Measurements from ENCODE around the gene RBFOX1.

RBFOX1 gene

DNA sequence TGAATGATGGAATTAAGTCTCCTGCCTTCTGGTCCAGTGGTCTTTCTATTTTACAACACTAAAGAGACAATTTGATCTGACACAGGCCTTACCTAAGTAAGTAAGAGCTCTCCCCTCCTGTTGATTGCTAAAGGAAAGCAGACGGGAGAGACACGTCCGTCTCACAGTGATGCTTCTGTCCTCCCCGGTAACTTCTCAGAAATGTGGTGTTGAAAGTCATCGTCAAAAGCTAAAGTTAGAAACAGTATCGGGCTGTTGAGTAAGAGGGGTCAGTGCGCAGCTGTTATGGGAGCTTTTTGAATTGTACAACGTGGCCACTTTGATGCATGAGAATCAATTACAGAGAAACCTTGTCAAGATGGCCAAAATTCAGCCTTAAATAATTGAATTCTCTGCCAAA lies 1.9 kb upstream of the RBFOX1 start:
- TF ChIP-seq, protein P1, sequence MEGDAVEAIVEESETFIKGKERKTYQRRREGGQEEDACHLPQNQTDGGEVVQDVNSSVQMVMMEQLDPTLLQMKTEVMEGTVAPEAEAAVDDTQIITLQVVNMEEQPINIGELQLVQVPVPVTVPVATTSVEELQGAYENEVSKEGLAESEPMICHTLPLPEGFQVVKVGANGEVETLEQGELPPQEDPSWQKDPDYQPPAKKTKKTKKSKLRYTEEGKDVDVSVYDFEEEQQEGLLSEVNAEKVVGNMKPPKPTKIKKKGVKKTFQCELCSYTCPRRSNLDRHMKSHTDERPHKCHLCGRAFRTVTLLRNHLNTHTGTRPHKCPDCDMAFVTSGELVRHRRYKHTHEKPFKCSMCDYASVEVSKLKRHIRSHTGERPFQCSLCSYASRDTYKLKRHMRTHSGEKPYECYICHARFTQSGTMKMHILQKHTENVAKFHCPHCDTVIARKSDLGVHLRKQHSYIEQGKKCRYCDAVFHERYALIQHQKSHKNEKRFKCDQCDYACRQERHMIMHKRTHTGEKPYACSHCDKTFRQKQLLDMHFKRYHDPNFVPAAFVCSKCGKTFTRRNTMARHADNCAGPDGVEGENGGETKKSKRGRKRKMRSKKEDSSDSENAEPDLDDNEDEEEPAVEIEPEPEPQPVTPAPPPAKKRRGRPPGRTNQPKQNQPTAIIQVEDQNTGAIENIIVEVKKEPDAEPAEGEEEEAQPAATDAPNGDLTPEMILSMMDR (IDR thresholded peaks at IDR 0.05; ENCODE audit: low read depth, low read length): no peak
- no peak for DNase-seq (ENCODE audit: low read depth in 2 of 2)
- H3K4me3 ChIP-seq (replicated peaks in 1 of 2; ENCODE audit: low read depth in 2 of 2, low read length in 2 of 2): no peak overlapping the region

DNA sequence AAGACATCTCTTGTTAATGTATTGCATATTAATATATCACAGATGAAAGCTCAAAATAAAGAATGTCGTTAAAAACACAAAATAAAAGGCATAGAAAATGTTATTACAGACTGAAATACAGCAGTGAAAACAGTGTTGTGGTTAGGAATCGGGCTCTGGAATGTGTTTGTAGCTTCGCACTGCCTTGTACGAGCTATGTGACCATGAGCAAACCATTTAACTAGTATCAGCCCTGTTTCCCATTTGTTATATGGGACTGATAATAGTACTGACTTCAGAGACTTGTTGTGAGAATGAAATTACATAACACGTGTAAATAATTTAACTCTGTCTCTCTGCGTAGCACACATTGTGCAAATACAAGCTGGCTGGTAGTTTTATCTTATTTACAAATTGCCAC lies 648 bp upstream of the RBFOX1 start:
- TF ChIP-seq, protein P1 (IDR thresholded peaks at IDR 0.05; ENCODE audit: low read depth, low read length): no peak

DNA sequence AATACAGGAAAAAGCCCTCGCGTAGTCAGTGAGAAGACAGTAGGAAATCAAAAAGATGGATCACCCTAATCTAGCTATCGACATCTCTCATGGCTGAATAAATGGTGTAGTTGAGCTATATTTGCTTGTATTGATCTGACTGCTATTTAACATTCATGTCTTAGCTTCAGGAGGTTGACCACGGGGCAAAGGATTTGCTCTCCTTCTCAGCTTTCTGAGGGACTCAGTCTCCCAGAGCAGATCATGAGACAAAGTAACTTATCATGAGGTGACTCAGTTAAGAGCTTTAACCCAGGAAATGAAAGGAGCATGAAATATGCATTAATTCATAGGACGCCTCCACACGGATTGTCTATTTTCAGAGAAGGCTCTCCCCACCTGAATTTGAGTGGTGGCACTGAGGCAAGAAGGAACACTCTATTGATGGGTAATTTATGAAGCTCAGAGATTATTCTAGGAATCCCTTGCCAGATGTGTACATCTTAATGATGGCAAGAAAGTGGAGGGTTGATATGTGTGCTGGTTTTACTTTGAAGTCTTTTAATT lies 608 bp downstream of the RBFOX1 start:
- no peak for DNase-seq (ENCODE audit: low read depth in 2 of 2)
- TF ChIP-seq, protein P1 (IDR thresholded peaks at IDR 0.05; ENCODE audit: low read depth, low read length): no peak
- H3K4me3 ChIP-seq (replicated peaks in 1 of 2; ENCODE audit: low read depth in 2 of 2, low read length in 2 of 2): no peak overlapping the region

More for the DNA sequence above, 648 bp upstream of the RBFOX1 start:
- no peak overlapping the region for H3K4me3 ChIP-seq (replicated peaks in 1 of 2; ENCODE audit: low read depth in 2 of 2, low read length in 2 of 2)
- no peak for DNase-seq (ENCODE audit: low read depth in 2 of 2)

DNA sequence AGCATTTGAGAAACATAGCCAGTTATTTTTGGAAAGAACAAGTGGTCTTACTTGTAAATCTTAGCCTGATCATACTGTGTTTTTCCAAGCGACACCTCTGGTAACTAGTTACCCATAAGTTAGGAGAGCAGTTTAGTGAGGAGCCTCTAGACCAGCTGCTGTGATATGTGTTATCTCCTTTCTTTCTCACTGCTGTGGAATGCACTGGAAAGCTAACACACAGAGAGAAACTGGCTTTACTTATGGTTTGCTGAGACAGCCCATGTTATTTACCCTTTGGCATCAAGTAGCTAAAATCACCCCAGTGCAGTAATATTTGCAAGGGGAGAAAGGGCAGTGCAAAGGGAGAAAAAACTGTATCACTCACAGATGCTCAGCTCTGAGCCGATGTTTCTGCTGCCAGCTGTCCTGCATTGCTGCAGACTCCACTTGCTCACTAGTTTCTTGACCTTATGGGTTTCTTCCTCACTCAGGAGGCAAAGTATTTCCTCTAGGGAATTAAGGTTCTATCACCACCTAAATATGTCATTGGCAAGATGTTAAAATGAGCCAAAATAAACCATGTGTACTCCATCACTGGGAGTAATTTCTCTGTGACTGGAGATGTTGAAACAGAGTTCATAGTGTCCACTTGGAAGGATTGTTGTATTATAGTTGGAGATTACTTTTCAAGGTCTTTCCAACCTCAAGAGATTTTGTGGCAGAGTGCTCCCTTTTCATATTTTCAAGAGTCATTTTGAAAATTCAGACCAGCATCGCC lies 2.3 kb downstream of the RBFOX1 start:
- TF ChIP-seq, protein P1 (IDR thresholded peaks at IDR 0.05; ENCODE audit: low read depth, low read length): no peak
- DNase-seq (ENCODE audit: low read depth in 2 of 2): no peak
- H3K4me3 ChIP-seq (replicated peaks in 1 of 2; ENCODE audit: low read depth in 2 of 2, low read length in 2 of 2): no peak overlapping the region

DNA sequence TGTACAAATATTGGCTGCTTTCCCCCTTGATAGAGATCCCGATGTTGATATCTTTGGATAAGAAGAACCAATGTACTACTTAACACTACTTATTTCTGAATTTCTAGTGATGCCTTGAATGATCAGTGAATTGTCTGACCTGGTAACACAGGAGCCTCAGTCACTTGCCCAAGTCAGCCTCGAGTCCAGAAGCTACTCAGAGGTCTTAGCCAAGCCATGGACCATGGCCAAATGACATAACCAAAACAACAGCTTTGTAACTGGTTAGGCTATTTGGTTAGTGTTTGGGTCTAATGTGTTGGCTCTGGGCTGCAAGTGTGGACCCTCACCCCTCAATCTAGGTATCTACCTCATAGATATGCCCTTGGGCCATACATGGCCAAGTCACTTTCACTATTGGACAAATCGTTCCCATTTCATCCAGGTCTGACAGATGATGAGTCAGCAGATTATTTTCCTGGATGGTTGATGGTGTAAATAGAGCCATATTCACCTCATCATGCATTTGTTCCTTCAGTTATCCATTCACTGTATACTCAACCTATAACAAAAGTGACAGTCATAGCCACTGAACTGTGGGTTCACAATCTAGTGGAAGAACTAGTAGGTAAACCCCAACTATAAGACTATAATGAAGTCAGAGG lies 3.5 kb downstream of the RBFOX1 start:
- no peak for DNase-seq (ENCODE audit: low read depth in 2 of 2)
- TF ChIP-seq, protein P1 (IDR thresholded peaks at IDR 0.05; ENCODE audit: low read depth, low read length): no peak
- H3K4me3 ChIP-seq (replicated peaks in 1 of 2; ENCODE audit: low read depth in 2 of 2, low read length in 2 of 2): no peak overlapping the region

DNA sequence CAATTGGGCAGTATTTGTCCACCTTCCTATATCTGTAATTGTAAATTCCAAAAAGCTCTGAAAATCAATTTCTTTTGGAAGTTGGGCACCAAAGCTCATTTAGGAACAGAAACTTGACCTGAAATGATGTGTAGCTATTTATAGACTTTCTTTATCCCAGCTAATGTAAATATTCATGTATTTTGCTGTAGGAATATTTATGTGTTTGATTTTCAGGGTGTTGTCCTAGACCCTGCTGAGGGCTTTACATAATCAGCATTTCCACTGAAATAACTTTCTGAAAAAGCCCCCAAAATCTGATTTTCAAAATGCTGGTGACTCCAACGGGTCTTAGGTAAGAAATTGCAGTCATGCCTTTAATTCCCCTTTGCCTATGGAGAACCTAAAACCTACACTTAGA lies 4.1 kb downstream of the RBFOX1 start:
- DNase-seq (ENCODE audit: low read depth in 2 of 2): no peak
- TF ChIP-seq, protein P1 (IDR thresholded peaks at IDR 0.05; ENCODE audit: low read depth, low read length): no peak
- no peak overlapping the region for H3K4me3 ChIP-seq (replicated peaks in 1 of 2; ENCODE audit: low read depth in 2 of 2, low read length in 2 of 2)
